Panc1 (cell line): ENCODE results near the gene RFTN1. TPM values are rescaled to one million over a fixed set of nuclear protein-coding genes. Genes with fewer than 3 reads are reported as not detected.

Experiments
- ATAC-seq: fragments of 200-7000 bp; cut with Tn5 transposase; 2 replicates; pipeline ENCODE4 v1.9.1; 2020; ENCODE audit warnings: mild to moderate bottlenecking, moderate library complexity
- BruUV-seq: library from RNA; stranded (reverse); fragments of 400-500 nt; replicated peaks from 2 replicates; lab custom pipeline; 2021; lab: Mats Ljungman, UMichigan
- CTCF ChIA-PET: fragments of 300-600 bp; sonication (Branson Sonifier 250); formaldehyde crosslinking; loops from one replicate; lab custom pipeline; 2022; ENCODE audit warnings: antibody characterized with exemption; lab: Charles Lee
- POLR2A ChIA-PET: fragments of 300-600 bp; sonication (Branson Sonifier 250); formaldehyde crosslinking; loops from one replicate; lab custom pipeline; 2022; ENCODE audit warnings: antibody characterized with exemption; lab: Charles Lee
- DNase-seq: peaks from one replicate; pipeline ENCODE4 v3.0.0-alpha.2; 2010; ENCODE audit warnings: low read depth, low spot score
- H3K27ac ChIP-seq: 2 replicates; pipeline ENCODE4 v1.5.1; 2011; ENCODE audit warnings: mild to moderate bottlenecking, low read length, inconsistent platforms
- H3K27me3 ChIP-seq: fragments of 200-500 bp; sonication (Bioruptor generic); 2 replicates; pipeline ENCODE4 v1.6.0; 2014; ENCODE audit warnings: low read length, inconsistent platforms; ENCODE audit not compliant: control insufficient read depth, insufficient read depth
- H3K36me3 ChIP-seq: fragments of 200-500 bp; sonication (Bioruptor generic); 2 replicates; pipeline ENCODE4 v1.5.1; 2014; ENCODE audit warnings: inconsistent platforms, mild to moderate bottlenecking, low read length, moderate library complexity; ENCODE audit not compliant: control insufficient read depth, insufficient read depth
- H3K4me1 ChIP-seq: 2 replicates; pipeline ENCODE4 v1.5.1; 2011; ENCODE audit warnings: inconsistent platforms, mild to moderate bottlenecking, low read length, moderate library complexity; ENCODE audit not compliant: control insufficient read depth, insufficient read depth
- H3K4me3 ChIP-seq, 2 experiments: 2 replicates each; pipeline ENCODE4 v1.5.1; 2011 to 2012; ENCODE audit warnings: low read depth in 2 of 2, low read length in 2 of 2, mild to moderate bottlenecking in 2 of 2, inconsistent platforms in 1 of 2, moderate library complexity in 1 of 2
- H3K9me3 ChIP-seq: fragments of 200-500 bp; sonication (Bioruptor generic); 2 replicates; pipeline ENCODE4 v1.5.1; 2014; ENCODE audit warnings: low read depth, mild to moderate bottlenecking, inconsistent platforms, low read length, moderate library complexity; ENCODE audit not compliant: control insufficient read depth, insufficient read depth
- CTCF ChIP-seq: fragments of 450-650 bp; IDR thresholded peaks from 2 replicates; pipeline ENCODE4 v1.5.1; 2017; ENCODE audit warnings: mild to moderate bottlenecking
- POLR2AphosphoS5 ChIP-seq: IDR thresholded peaks from 2 replicates; pipeline ENCODE4 v1.6.1; 2012; ENCODE audit warnings: mild to moderate bottlenecking, low read depth, low read length, moderate library complexity
- REST ChIP-seq, 2 experiments: IDR thresholded peaks; 2 replicates each; pipeline ENCODE4 v1.6.1; 2011 to 2012; ENCODE audit warnings: low read depth in 2 of 2, control low read depth in 1 of 2, low read length in 1 of 2, mild to moderate bottlenecking in 1 of 2, moderate library complexity in 1 of 2; ENCODE audit not compliant: insufficient read depth in 1 of 2
- SIN3A ChIP-seq: IDR thresholded peaks from 2 replicates; pipeline ENCODE4 v1.6.1; 2012; ENCODE audit warnings: low read depth, mild to moderate bottlenecking, low read length, moderate library complexity, borderline replicate concordance; ENCODE audit not compliant: insufficient read depth
- TCF7L2 ChIP-seq: IDR thresholded peaks from 2 replicates; pipeline ENCODE4 v1.6.1; 2011; ENCODE audit warnings: mild to moderate bottlenecking, low read depth, low read length, inconsistent platforms
- in situ Hi-C: cut with HindIII; loops from 2 replicates; pipeline ENCODE4 v1.10.0; 2016; ENCODE audit warnings: low sequenced_read_pairs, low pct_unique_long_range_greater_than_20kb
- intact Hi-C: fragments of 100-400 bp; cut with micrococcal nuclease; formaldehyde crosslinking; loops from one replicate; pipeline ENCODE4 v1.10.0; 2022; ENCODE audit not compliant: unreplicated experiment
- total RNA-seq: library from RNA; stranded (reverse); gene quantifications from one replicate; pipeline ENCODE4 v1.2.1, GENCODE V29; 2021; ENCODE audit not compliant: unreplicated experiment

Gene RFTN1
- total RNA-seq, 1 experiment from 2014 or later: 0.90 TPM

GRCh38 chr3:16520241-16520969 is 6.9 kb upstream of the RFTN1 start:
- in situ Hi-C loops: no loop called here
- peaks cover 2% of the 10 kb centered on the region; the same call in 1 of the 2 replicates for H3K27me3 ChIP-seq
- H3K27ac ChIP-seq: no peak overlapping the region
- no TSS peak for BruUV-seq
- intact Hi-C loops: no loop called here
- ChIA-PET POLR2A (no interaction called here), CTCF (no interaction called here)
- no peak for DNase-seq
- H3K36me3 ChIP-seq: no peaks in the 10 kb centered on the region
- no peak for TF ChIP-seq CTCF
- no peak for TF ChIP-seq TCF7L2
- no peak for TF ChIP-seq REST (IDR thresholded peaks at IDR 0.05; ENCODE audit: insufficient read depth in 1 of 2, low read depth in 2 of 2, low read length in 1 of 2)
- no peak for TF ChIP-seq SIN3A
- no peak for TF ChIP-seq POLR2AphosphoS5
- H3K4me1 ChIP-seq: no peaks in the 10 kb centered on the region
- H3K9me3 ChIP-seq: no peaks in the 10 kb centered on the region
- no peak overlapping the region for H3K4me3 ChIP-seq
- ATAC-seq: no peak

- Histone ChIP-seq H3K4me1 (no peaks in the 10 kb centered on the region; the same call in 1 of the 2 replicates), H3K27me3 (peaks cover 5% of the 10 kb centered on the region; the same call in 1 of the 2 replicates), H3K9me3 (no peaks in the 10 kb centered on the region), H3K27ac (no peak overlapping the region), H3K36me3 (no peaks in the 10 kb centered on the region), H3K4me3 (no peak overlapping the region)
- TF ChIP-seq TCF7L2: no peak
- peak; percentile 43 for TF ChIP-seq CTCF
- in situ Hi-C loops: no loop called here
- ATAC-seq (no peak), DNase-seq (no peak)
- intact Hi-C loops: no loop called here
- POLR2A ChIA-PET: interaction anchor here (0.5 kb wide), 1 partner anchor 38 kb away, joined by 3 read pairs; no protein-coding TSS in a partner anchor
- BruUV-seq: no TSS peak
- CTCF ChIA-PET: interaction anchor here (0.7 to 1.2 kb wide), 3 partner anchors 12 to 238 kb away, joined by 3 to 8 read pairs (median 6); no protein-coding TSS in a partner anchor
These were observed 3.4 kb upstream of the RFTN1 start for GRCh38 chr3:16516695-16517481.
